GM18519 (cell line): Measurements from ENCODE around the gene ABTB1.

Source experiments
- ATAC-seq: cut with Tn5 transposase; IDR thresholded peaks from one replicate; pipeline ENCODE4 v1.9.1; 2021; ENCODE audit warnings: mild to moderate bottlenecking, moderate library complexity; ENCODE audit not compliant: unreplicated experiment, low FRiP score

The ABTB1 gene

DNA sequence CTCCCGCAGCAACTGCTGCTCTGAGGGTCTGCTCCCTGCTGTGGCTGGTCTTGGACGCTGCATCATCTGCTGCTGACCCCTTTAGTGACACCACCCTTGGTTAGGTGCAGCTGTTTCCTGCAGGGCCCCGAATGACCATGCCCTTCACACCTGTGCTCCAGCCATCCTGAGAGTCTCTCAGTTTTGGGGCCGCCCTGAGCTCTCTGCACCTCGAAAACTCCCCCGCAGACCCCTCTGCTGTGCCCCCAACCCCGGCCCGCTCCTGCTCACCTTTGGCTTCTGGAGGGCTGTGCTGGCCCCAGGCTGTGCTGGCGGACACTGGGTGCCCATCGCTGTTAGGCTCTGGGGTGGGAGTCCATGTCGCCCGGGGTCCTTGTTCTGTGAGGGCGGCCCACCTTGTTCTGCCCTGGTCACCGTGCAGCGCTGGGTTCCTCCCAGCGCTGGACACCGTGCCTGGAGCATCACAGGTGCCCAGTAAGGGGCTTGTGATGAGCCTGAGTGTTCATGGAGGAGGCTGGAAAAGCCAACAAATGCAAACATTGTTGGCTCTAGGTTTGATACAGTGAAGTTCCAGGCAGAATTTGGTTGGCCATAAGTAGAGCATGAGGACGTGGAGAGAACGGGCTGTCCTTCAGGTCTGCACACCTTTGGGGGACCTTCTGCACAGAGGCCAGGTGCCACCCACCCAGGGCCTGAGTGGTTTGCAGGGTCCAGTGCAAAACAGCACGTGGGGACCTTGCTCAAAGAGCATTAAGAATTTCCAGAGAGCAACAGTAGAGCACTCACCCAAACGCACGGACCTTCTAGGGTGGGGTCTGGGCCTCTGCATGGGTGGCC, 12.3 kb downstream of the ABTB1 start:
- ATAC-seq = no peak

DNA sequence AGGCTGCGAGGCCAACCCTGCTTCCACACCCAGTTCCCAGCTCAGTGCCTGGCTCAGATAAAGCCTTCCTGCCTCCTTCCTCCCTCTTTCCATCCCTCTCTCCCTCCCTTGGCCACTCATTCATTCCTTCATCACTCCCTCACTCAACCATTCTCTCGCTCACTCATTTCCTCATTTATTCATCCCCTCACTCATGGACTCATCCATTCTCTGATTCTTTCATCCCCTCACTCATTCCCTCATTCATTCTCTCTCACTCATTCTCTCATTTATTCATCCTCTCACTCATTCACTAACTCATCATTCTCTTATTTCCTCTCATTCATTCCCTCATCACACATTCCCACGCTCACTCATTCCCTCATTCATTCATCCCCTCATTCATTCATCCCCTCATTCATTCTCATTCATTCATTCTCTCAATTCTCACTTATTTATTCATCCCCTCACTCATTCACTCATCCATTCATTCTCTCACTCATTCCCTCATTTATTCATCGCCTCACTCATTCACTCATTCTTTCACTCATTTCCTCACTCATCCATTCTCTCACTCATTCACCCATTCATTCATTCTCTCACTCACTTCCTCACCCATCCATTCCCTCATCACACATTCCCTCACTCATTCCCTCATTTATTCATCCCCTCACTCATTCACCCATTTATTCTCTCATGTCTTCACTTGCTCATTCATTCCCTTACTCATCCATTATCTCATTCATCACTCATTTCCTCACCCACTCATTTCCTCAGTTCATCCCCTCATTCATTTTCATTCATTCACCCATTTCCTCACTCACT, 13.2 kb downstream of the ABTB1 start:
- no peak for ATAC-seq

DNA sequence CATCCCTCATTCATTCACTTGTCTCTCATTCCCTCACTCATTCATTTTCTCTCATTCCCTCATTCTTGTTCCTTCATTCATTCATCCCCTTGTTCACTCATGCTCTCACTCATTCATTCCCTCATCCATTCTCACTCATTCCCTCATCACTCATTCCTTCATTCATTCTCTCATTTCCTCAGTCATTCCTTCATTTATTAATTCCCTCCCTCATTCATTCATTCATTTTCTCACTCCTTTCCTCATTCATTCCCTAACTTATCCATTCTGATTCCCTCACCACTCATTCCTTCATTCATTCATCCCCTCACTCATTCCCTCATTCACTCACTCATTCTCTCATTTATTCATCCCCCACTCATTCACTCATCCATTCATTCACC, 13.8 kb downstream of the ABTB1 start:
- no peak for ATAC-seq

DNA sequence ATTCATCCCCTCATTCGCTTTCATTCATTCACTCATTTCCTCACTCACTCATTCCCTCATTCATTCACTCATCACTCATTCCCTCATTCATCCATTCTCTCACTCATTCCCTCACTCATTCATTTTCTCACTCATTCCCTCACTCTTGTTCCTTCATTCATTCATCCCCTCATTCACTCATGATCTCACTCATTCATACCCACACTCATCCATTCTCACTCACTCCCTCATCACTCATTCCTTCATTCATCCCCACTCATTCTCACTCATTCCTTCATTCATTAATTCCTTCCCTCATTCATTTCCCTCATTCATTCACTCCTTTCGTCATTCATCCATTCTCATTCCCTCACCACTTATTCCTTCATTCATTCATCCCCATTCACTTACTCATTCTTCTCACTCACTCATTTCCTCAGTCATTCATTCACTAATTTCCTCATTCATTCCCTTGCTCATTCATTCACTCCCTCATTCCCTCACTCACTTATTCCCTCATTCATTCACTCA, 14.5 kb downstream of the ABTB1 start:
- no peak for ATAC-seq

DNA sequence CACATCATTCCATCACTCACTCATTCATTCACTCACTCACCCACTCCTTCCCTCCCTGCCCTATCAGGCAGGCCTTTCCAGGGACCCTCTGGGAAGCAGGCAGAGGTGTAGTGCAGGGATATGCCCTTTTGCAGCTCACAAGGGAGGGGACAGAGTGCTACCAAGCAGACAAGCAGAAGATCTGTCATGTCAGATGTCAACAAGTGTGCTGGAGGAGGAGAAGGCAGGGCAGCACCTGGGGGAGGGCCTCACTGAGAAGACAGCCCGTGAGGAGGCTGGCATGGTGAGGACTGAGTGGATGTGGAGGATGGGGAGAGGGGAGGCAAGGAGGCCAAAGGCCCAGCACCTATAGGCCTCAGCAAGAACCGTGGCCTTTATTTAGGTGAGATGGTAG, 15.3 kb downstream of the ABTB1 start:
- no peak for ATAC-seq

DNA sequence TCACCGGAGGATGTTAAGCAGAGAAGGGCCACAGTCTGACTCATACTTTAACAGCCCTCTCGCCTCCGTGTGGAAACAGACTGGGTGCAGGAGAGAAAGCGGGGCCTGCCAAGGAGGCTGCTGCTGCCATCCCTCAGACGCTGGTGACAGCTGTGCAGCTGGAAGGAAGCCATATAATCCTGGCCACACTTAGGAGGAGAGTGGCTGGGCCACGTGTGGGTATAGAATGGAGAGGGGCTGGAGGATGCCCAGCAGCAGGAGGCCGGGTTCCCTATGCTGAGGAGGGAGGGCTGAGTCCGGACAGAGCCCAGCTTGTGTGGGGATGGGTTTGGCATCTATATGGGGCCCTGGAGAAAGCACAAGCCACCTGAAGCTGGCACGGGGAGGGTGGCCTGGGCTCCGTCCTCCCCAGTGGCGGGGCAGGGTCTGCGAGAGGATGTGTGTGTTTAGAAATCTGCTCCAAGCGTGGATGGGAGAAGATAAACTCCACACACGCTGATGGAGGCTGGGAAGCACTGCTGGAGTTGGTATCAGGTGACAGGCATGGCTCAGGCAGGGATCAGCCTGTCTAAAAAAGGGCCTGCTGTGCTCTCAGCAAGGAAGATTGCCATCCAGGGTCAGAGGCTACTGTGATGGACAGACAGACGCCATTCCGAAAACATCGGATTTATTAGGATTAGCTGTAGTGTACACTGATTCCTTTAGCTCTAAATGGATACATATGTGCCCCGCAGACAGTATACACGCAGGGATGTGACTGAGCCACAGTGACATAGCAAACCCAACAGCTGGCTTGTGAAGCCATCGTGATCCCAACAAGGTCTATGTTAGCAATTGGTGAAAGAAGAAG, 15.9 kb downstream of the ABTB1 start:
- ATAC-seq = no peak

DNA sequence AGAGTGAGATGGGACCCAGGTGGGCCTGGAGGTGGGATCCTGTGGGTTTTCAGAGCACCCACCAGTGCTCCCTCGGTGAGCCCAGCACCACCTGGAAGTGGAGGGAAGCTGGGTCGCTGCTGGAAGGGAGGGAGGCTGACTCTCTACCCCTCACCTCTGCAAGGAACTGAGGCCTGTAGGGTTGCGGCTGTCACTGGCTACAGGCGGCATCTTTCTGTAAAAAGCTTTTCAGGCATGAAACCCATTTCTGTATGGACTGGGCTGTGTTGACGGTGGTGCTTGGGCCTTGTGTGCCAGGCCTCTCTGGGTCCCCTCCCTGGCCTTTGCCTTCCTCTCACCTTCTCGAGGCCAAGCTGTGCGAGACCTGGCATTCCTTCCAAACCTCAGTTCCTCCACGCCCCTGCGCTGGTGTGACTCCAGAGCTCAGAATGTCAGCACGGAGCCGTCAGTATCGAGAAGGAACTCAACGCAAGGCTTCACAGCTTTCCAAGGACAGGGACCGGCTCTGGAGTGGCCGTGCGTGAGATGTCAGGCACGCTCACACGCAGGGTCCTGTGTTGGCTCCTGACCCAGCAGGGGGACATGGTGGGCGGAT, 16.6 kb downstream of the ABTB1 start:
- ATAC-seq = no peak

DNA sequence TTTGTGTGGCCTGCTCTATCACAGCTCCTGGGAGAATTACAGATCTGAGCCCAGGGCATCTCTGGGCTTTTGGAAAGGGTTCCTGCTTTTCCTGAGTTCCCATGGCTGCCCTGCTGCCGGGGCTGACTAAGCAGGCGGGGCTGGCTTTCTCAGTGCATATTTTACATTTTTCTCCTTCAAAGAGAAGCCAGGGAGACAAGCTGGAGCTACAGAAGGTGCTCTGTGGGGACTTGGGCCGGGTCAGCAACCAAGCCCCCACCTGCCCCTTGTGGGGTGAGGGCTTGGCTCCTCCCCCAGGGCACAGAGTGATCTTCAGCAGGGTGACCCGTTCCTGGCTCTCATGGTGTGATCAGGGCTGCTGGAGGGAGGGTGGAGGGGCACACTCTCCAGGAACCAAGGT, 17.4 kb downstream of the ABTB1 start:
- ATAC-seq = no peak

DNA sequence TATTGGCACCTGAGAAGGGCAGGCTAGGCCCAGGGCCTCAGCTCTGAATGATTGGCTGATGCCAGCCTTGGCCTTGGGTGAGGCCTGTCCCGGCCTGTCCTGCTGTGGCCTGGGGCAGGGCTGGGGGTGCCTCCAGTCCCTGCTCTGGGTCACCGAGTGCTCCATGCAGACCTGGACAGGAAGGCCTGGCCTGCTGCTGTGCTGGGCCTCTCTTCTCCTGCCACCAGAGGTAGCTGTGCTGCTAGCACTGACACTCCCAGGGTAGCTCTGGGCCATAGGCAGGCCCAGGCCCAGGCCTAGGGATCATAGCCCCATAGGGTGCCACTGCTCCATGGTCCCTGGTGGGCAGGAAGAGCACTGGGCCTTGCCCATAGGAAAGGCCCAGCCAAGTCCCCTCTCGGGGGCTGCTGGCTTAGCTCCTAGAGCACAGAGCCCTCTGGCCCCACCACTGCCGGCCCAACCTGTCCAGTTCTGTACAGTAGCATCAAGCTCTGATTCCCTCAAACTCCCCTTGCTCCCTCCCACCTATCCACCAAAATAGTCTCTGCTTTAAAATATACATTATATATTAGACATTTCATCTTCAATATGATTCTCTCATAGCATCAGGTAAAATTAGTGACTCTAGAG, 18.2 kb downstream of the ABTB1 start:
- ATAC-seq = no peak

DNA sequence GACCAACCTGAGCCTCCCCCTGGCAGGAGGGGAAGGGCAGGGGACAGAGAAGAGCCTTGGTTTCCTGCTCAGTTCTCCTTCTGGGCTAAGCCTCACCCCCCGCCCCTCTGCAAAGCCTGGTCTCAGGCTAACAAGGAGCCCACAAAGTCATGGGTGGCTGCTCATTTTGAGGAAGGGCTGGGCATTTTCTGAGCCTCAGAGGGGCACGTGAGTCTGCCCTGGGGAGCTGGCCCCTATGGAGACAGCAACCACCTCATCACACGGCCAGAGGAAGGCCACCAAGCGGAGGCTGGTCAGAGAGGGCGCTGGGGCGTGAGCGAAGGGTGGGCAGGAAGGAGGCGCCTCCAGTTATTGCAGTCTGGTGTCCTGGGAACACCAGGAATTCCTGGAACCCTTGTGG, 18.7 kb downstream of the ABTB1 start:
- no peak for ATAC-seq

DNA sequence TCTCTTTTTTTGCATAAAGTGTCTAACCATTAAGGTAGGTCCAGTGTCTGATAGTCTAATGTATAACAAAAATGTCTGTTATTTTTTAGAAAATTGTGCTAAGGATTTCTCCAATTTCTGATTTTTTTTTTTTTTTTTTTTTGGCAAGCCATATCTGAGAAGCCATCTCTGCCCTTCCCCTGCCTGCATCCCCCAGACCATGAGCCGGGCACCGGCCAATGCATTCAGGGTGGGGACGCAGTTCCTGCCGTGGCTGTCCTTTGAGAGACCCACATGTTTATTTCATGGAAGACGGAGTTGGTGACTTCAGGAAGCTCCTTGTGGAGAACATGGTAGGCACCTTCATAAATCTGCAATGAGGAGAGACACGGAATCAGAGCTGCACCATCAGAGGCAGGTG, 19.2 kb downstream of the ABTB1 start:
- no peak for ATAC-seq

DNA sequence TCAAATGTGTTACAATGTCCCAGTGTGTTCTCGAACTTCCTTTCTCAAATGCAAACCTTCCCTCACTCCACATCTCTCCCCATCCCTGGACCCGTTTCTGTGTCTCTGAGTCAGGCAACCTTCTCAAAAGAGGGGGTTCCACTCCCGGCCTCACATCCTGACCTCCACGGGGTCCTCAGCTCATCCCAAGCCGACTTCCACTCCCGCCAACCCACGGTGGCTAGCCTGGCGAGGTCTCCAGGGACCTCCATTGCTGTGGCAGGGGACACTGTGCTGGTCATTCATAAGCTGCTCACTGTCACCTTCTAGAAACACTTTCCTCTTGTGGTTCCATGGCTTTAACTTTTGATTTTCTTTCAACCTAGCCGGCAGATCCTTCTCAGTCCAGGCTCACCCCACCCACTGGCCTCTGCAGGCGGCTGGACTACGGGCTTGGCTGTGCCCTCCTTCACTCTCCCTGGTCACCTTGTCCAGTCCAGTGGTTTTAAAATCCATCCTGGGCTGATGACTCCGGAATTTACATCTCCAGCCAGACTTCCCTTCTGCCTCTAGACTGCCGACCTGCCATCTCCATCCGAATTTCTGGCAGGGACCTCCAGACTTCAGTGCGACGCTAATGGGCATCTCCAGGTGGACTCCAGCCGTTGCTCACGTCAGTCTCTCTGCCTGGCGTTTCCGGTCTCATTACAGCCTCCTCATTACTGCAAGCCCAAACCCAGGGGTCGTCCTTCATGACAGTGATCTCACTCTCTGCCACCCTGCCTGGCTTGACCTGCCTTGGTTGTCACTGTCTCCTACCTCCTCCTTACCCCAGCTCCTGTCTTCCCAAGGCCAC, 20.0 kb downstream of the ABTB1 start:
- no peak for ATAC-seq

DNA sequence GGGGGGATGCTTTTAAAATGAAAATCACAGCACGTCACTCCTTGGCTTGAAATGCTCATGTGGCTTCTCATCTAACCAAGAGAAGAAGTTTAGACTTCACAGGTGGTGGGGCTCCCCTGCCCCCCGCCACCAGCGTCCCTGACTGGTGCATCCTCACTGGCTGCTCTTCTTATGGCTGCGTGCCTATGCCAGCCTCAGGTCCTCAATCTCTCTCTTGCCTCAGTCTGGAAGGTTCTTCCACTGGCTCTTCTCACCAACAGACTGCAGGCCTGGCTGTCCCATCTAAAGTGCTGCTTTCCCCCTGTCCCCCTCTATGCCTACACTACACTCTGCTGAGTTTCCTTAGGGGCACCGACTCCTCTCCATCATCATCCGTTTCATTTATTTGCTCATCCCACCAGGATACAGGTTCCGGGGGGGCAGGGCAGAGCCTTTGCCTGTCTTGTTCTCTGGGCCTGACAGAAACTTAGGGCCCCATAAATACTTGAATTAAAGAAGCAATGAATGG, 20.6 kb downstream of the ABTB1 start:
- no peak for ATAC-seq

DNA sequence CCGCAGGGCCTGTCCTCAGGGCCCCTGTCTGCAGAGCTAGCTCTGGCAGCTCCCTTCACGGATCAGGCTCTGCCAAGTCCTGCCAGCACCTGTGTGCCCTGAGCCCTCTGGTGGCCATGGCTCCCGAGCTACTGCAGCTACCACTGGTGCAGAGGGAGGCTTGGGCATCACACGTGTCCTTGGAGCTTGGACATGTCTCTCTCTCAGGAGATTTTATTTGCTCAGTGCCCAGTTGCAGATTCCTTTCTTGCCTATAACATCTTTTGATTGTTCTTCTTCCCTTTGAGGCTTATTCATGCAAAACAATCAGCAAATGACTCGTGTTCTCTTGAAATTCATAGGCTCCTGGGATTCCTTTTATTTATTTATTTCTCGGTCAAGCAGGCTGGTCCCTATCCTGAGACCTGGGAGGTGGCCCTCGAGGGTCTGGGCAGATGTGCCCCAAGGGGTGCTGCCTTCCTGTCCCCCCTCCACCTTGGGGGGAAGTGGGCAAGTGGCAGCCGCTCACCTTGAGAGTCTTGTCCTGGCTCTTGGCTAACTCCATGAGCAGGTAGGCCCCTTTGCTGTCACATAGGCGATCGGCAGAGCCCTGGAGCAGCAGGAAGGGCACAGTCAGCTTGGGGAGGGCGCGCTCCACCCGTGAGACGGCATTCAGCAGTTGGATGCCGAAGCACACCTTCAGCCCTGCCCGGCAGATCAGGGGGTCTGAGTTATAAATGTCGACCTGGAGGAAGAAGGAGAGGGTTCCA, 21.9 kb downstream of the ABTB1 start:
- no peak for ATAC-seq

DNA sequence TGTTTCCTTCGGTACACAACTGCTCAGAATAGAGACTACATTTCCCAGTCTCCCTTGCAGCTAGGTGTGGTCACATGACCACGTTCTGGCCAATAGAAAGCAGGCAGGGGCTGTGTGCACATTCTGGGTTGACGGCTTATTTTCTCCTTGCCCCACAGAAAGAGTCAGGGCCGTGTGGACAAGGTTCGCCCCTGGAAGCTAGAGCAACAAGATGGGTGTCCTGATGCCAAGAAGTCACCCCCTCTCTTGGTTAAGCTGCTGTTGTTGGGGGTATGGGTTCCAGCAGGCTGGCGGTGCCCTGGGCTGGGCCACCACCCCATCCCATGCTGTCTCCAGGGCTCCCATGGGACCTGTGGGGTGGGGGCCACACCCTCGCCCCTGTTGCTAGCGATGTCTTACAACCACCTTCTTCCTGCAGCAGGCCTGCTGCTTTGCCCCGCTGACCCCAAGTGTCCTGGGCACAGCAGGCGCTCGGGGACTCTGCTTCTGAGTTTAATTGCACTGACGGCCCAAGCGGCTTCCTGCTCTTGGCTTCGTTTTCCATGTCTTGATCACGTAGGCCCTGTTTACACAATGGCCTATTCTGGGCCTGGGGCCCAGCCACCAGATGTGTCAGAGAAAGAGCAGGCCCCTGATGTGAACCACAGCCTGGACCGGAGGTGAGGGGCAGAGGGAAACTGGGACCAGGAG, 24.9 kb downstream of the ABTB1 start:
- ATAC-seq = no peak

DNA sequence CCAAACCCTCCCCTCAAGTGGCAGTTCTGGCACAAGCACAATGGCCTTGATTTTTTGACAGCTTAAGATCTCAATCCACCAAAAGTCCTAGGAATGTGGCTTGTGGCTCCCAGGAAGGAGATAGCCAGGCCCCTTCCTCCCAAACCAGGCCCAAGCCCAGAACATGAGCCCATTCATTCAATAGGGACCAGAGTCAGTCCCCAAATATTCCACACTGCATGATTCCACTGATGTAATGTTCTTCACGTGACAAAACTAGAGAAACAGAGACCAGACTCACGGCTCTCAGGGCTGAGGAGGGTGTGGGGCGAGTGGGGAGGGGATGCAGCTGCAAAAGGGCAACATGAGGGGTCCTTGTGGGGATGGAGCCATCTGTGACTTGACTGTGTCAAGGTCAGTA, 25.5 kb downstream of the ABTB1 start:
- ATAC-seq = no peak

DNA sequence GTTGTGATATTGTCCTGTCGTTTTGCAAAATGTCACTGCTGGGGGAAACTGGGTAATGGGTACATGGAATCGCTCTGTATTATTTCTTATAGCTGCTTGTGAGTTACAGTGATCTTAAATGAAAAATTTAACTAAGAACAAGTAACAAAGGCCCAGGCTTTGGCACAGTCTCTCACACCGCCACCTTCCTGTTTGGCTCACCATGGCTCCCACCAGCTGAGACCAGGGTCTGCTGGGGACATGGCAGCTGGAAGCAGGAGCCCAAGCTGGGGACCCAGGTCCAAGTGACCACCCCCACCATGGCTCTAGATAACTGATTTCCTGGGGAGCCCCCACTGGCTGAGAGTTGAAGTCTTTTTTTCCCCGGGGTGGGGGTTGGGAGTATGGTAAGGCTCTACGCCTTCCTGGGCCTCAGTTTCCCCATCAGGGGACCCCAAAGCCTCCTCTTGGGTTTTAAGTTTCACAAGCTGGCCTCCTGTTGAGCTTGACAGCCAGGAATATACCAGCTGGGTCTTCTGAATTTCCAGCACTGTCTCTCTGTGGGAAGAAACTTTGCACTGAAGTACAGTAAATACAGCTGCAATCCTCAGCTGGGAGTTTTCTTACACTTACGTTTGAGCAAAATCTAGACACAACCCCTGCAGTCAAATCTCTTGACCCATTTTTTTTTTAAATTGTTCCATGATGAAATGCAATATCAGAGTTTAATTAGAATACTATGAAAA, 26.1 kb downstream of the ABTB1 start:
- ATAC-seq = no peak
